SK-N-SH treated with all-trans-retinoic acid at 6 μM for 48 hours (cell line): ENCODE results near the gene AURKB.

Experiments used
- ATAC-seq: fragments of 200-7000 bp; cut with Tn5 transposase; 3 replicates; pipeline ENCODE4 v1.9.1; 2020; ENCODE audit warnings: mild to moderate bottlenecking, moderate library complexity
- ARNTL ChIP-seq: fragments of 450-650 bp; formaldehyde crosslinking; IDR thresholded peaks from 2 replicates; pipeline ENCODE4 v1.5.0; 2020; ENCODE audit warnings: low read depth, mild to moderate bottlenecking, moderate library complexity, borderline replicate concordance
- BACH2 ChIP-seq: fragments of 250-450 bp; sonication (Bioruptor Pico); IDR thresholded peaks from 2 replicates; pipeline ENCODE4 v1.9.0; 2021; ENCODE audit warnings: mild to moderate bottlenecking, borderline replicate concordance
- CSDC2 ChIP-seq: fragments of 250-450 bp; sonication (Bioruptor Pico); IDR thresholded peaks from 2 replicates; pipeline ENCODE4 v1.5.0; 2020; ENCODE audit warnings: mild to moderate bottlenecking, moderate library complexity
- CSRNP3 ChIP-seq: fragments of 250-450 bp; sonication (Bioruptor Pico); IDR thresholded peaks from 2 replicates; pipeline ENCODE4 v1.5.1; 2021; ENCODE audit warnings: mild to moderate bottlenecking, moderate library complexity
- ESRRG ChIP-seq: fragments of 250-450 bp; sonication (Bioruptor Pico); IDR thresholded peaks from 2 replicates; pipeline ENCODE4 v1.6.1; 2021; ENCODE audit warnings: mild to moderate bottlenecking
- GLIS3 ChIP-seq: fragments of 250-450 bp; sonication (Bioruptor Pico); IDR thresholded peaks from 2 replicates; pipeline ENCODE4 v1.5.0; 2020; ENCODE audit warnings: mild to moderate bottlenecking, moderate library complexity
- ISL1 ChIP-seq: fragments of 250-450 bp; sonication (Bioruptor Pico); IDR thresholded peaks from 2 replicates; pipeline ENCODE4 v2.1.2; 2022; ENCODE audit warnings: mild to moderate bottlenecking, moderate library complexity
- OSR1 ChIP-seq: fragments of 250-450 bp; sonication (Bioruptor Pico); IDR thresholded peaks from 2 replicates; pipeline ENCODE4 v1.8.0; 2022; ENCODE audit warnings: moderate library complexity, mild to moderate bottlenecking, inconsistent platforms
- PATZ1 ChIP-seq: fragments of 250-450 bp; sonication (Bioruptor Pico); IDR thresholded peaks from 2 replicates; pipeline ENCODE4 v1.8.0; 2020; ENCODE audit warnings: mild to moderate bottlenecking, moderate library complexity, borderline replicate concordance
- PPARA ChIP-seq: fragments of 250-450 bp; sonication (Bioruptor Pico); IDR thresholded peaks from 2 replicates; pipeline ENCODE4 v1.5.0; 2020; ENCODE audit warnings: mild to moderate bottlenecking, borderline replicate concordance
- RARB ChIP-seq: fragments of 250-450 bp; sonication (Bioruptor Pico); IDR thresholded peaks from 2 replicates; pipeline ENCODE4 v1.8.0; 2021; ENCODE audit warnings: mild to moderate bottlenecking, moderate library complexity
- TCF4 ChIP-seq: fragments of 250-450 bp; sonication (Bioruptor Pico); IDR thresholded peaks from 2 replicates; pipeline ENCODE4 v1.8.0; 2021; ENCODE audit warnings: mild to moderate bottlenecking, moderate library complexity, borderline replicate concordance
- TOX ChIP-seq: fragments of 250-450 bp; sonication (Bioruptor Pico); IDR thresholded peaks from 2 replicates; pipeline ENCODE4 v1.8.0; 2021; ENCODE audit warnings: mild to moderate bottlenecking, moderate library complexity, borderline replicate concordance
- TSHZ2 ChIP-seq: fragments of 250-450 bp; sonication (Bioruptor Pico); IDR thresholded peaks from 2 replicates; pipeline ENCODE4 v1.5.0; 2020; ENCODE audit warnings: mild to moderate bottlenecking, moderate library complexity
- ZC3H10 ChIP-seq: fragments of 250-450 bp; sonication (Bioruptor Pico); IDR thresholded peaks from 2 replicates; pipeline ENCODE4 v1.5.1; 2021; ENCODE audit warnings: mild to moderate bottlenecking, moderate library complexity
- ZFP3 ChIP-seq: fragments of 250-450 bp; sonication (Bioruptor Pico); IDR thresholded peaks from 2 replicates; pipeline ENCODE4 v1.5.0; 2020; ENCODE audit warnings: mild to moderate bottlenecking, moderate library complexity
- ZFP30 ChIP-seq: fragments of 450-650 bp; formaldehyde crosslinking; IDR thresholded peaks from 2 replicates; pipeline ENCODE4 v1.5.0; 2022; ENCODE audit warnings: mild to moderate bottlenecking, moderate library complexity
- ZNF565 ChIP-seq: fragments of 450-650 bp; formaldehyde crosslinking; conservative IDR thresholded peaks from 2 replicates; pipeline ENCODE4 v1.5.0; 2020; ENCODE audit warnings: low read depth, mild to moderate bottlenecking, moderate library complexity
- ZNF70 ChIP-seq: fragments of 450-650 bp; formaldehyde crosslinking; IDR thresholded peaks from 2 replicates; pipeline ENCODE4 v1.5.0; 2020; ENCODE audit warnings: mild to moderate bottlenecking, moderate library complexity
- ZNF8 ChIP-seq: fragments of 450-650 bp; formaldehyde crosslinking; IDR thresholded peaks from 2 replicates; pipeline ENCODE4 v1.5.0; 2020; ENCODE audit warnings: mild to moderate bottlenecking, moderate library complexity
- TF ChIP-seq, protein P1 (sequence below): fragments of 250-450 bp; sonication (Bioruptor Pico); IDR thresholded peaks from 2 replicates; pipeline ENCODE4 v1.8.0; 2021; ENCODE audit warnings: low read depth, mild to moderate bottlenecking, moderate library complexity, borderline replicate concordance

The AURKB gene

GRCh38 chr17:8226536-8227237, 16.3 kb upstream of the AURKB start:
- peak; percentile 42; the same call in 1 of the 2 replicates for TF ChIP-seq ARNTL
- TF ChIP-seq ZNF565 = no peak
- TF ChIP-seq ZC3H10 = no peak
- TF ChIP-seq, protein P1, sequence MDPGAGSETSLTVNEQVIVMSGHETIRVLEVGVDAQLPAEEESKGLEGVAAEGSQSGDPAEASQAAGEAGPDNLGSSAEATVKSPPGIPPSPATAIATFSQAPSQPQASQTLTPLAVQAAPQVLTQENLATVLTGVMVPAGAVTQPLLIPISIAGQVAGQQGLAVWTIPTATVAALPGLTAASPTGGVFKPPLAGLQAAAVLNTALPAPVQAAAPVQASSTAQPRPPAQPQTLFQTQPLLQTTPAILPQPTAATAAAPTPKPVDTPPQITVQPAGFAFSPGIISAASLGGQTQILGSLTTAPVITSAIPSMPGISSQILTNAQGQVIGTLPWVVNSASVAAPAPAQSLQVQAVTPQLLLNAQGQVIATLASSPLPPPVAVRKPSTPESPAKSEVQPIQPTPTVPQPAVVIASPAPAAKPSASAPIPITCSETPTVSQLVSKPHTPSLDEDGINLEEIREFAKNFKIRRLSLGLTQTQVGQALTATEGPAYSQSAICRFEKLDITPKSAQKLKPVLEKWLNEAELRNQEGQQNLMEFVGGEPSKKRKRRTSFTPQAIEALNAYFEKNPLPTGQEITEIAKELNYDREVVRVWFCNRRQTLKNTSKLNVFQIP (CRISPR knock-in tag) = peak; percentile 62; the same call in 1 of the 2 replicates
- TF ChIP-seq BACH2 (CRISPR knock-in tag) = no peak
- no peak for TF ChIP-seq CSDC2 (CRISPR knock-in tag)
- no peak for TF ChIP-seq ZFP30 (CRISPR knock-in tag)
- TF ChIP-seq TCF4 (CRISPR knock-in tag) = no peak
- TF ChIP-seq TSHZ2 (CRISPR knock-in tag) = no peak; the same call in 1 of the 2 replicates
- TF ChIP-seq PPARA (CRISPR knock-in tag) = no peak
- TF ChIP-seq CSRNP3 (CRISPR knock-in tag) = no peak; the same call in 1 of the 2 replicates
- no peak for TF ChIP-seq ZNF70 (CRISPR knock-in tag)
- peak; percentile 42; the same call in 1 of the 2 replicates for TF ChIP-seq ESRRG (CRISPR knock-in tag)
- no peak for TF ChIP-seq ISL1 (CRISPR knock-in tag)
- peak; percentile 94 for TF ChIP-seq GLIS3 (CRISPR knock-in tag)
- peak; percentile 50 for TF ChIP-seq PATZ1 (CRISPR knock-in tag)
- peak; percentile 87 for TF ChIP-seq TOX
- no peak for TF ChIP-seq ZNF8 (CRISPR knock-in tag)
- TF ChIP-seq RARB = 0 out of 2 replicates have a peak, but pooled peaks have one; percentile 10
- no peak for TF ChIP-seq ZFP3
- ATAC-seq = peak; percentile 32

GRCh38 chr17:8225813-8226535, 15.6 kb upstream of the AURKB start:
- peak; percentile 4; the same call in 2 of the 3 replicates for ATAC-seq
- TF ChIP-seq TCF4 (CRISPR knock-in tag) (no peak), ESRRG (CRISPR knock-in tag) (no peak), CSDC2 (CRISPR knock-in tag) (no peak), ZFP3 (no peak), ZFP30 (CRISPR knock-in tag) (no peak), OSR1 (no peak), BACH2 (CRISPR knock-in tag) (no peak), ZNF70 (CRISPR knock-in tag) (no peak), RARB (no peak)
- TF ChIP-seq, protein P1 (CRISPR knock-in tag) = no peak
